Activated T-helper 1 cell treated with anti-CD3 and anti-CD28 coated beads, Interleukin-2, amount 50 U/mL, for 16 hours (primary cell): ENCODE measurements around the gene POLR1C.

Experiments
- DNase-seq, 2 donors: peaks; one replicate each; pipeline ENCODE4 v3.0.0-alpha.2; 2020; ENCODE audit warnings: low read depth in 1 of 2, low spot score in 1 of 2

POLR1C gene

GRCh38 chr6:43559328-43559727 is 42.4 kb downstream of the POLR1C start:
- DNase-seq = no peak

DNA sequence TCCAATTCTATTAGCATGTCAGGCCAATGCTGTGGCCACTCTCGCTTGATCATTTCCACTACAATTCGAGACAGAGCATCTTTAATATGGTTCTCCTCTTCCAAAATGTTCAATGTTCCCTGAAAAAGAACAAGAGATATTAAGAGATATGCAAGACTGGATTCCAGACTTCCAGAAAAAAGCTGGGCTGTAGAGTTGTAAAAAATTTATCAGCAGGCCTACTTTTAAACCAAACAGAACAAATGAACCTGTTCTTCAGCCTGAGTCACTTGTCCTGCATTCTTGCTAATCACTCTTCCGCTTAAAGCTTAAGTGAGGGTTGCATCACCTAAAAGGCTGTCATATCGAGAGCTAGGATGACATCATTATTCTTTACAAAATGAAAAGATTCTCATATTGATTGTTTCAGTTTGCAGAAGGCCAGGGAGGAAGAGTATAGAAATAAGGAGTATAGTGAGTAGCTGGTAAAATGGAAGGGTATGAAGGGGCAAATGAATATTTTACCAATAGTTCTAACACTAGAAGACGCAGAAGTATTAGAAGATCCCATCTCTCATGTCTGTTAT is 54.1 kb downstream of the POLR1C start:
- no peak for DNase-seq
